ENCODE measurements around the gene CCDC195. TPM values are rescaled to one million over a fixed set of nuclear protein-coding genes. Genes with fewer than 3 reads are reported as not detected.
"Not testable (repeated sequence)": the region's sequence is repeated elsewhere in the genome, so short reads cannot be mapped to it uniquely, and the experiment has no call there.

Gene CCDC195
- total RNA-seq, 1 donor from 2014 or later, result not detected

- no peak overlapping the region for H3K4me3 ChIP-seq
- DNase-seq (no peak), ATAC-seq (no peak)
- H3K27ac ChIP-seq, result no peak overlapping the region
- intact Hi-C loops (cut with DNase I), result no loop called here
- H3K4me1 ChIP-seq, result no peaks in the 10 kb centered on the region
- H3K36me3 ChIP-seq, result no peaks in the 10 kb centered on the region
- no peaks in the 10 kb centered on the region for H3K27me3 ChIP-seq (ENCODE audit: low read depth)
- H3K9me3 ChIP-seq, result no peaks in the 10 kb centered on the region
- no peak for TF ChIP-seq CTCF (IDR thresholded peaks at IDR 0.05)
Measured at GRCh38 chr2:224671731-224672130, 44.4 kb downstream of the CCDC195 start.

- Histone ChIP-seq H3K36me3 (no peaks in the 10 kb centered on the region), H3K4me3 (no peak overlapping the region), H3K27ac (no peak overlapping the region), H3K9me3 (no peaks in the 10 kb centered on the region), H3K27me3 (ENCODE audit: low read depth) (no peaks in the 10 kb centered on the region), H3K4me1 (no peaks in the 10 kb centered on the region)
- no peak for DNase-seq
- no peak for ATAC-seq
- intact Hi-C loops (cut with DNase I), result no loop called here
- TF ChIP-seq CTCF (IDR thresholded peaks at IDR 0.05), result no peak
Measured at GRCh38 chr2:224670203-224670602, 46.0 kb downstream of the CCDC195 start.

- H3K4me1 ChIP-seq, result no peaks in the 10 kb centered on the region
- no peak overlapping the region for H3K4me3 ChIP-seq
- no peaks in the 10 kb centered on the region for H3K9me3 ChIP-seq
- DNase-seq (no peak), ATAC-seq (no peak)
- H3K27me3 ChIP-seq (ENCODE audit: low read depth), result no peaks in the 10 kb centered on the region
- intact Hi-C loops (cut with DNase I), result no loop called here
- H3K36me3 ChIP-seq, result no peaks in the 10 kb centered on the region
- no peak for TF ChIP-seq CTCF (IDR thresholded peaks at IDR 0.05)
- no peak overlapping the region for H3K27ac ChIP-seq
Measured at GRCh38 chr2:224669449-224669848, 46.7 kb downstream of the CCDC195 start.

GRCh38 chr2:224668123-224668909, 47.8 kb downstream of the CCDC195 start:
- Histone ChIP-seq H3K4me3 (no peak overlapping the region), H3K4me1 (no peaks in the 10 kb centered on the region), H3K36me3 (no peaks in the 10 kb centered on the region), H3K9me3 (peaks cover 2% of the 10 kb centered on the region), H3K27me3 (ENCODE audit: low read depth) (no peaks in the 10 kb centered on the region), H3K27ac (no peak overlapping the region)
- no peak for TF ChIP-seq CTCF (IDR thresholded peaks at IDR 0.05)
- intact Hi-C loops (cut with DNase I), result no loop called here
- DNase-seq (no peak), ATAC-seq (no peak)

- H3K27ac ChIP-seq, result no peak overlapping the region
- ATAC-seq (no peak), DNase-seq (no peak)
- no peak for TF ChIP-seq CTCF (IDR thresholded peaks at IDR 0.05)
- H3K4me3 ChIP-seq, result no peak overlapping the region
- no peaks in the 10 kb centered on the region for H3K36me3 ChIP-seq
- H3K9me3 ChIP-seq, result peaks cover 7% of the 10 kb centered on the region
- no peaks in the 10 kb centered on the region for H3K27me3 ChIP-seq (ENCODE audit: low read depth)
- H3K4me1 ChIP-seq, result no peaks in the 10 kb centered on the region
- intact Hi-C loops (cut with DNase I), result no loop called here
Measured at GRCh38 chr2:224666951-224667553, 49.1 kb downstream of the CCDC195 start.

- H3K27ac ChIP-seq; H3K9me3 ChIP-seq; DNase-seq; H3K27me3 ChIP-seq (ENCODE audit: low read depth); intact Hi-C loops (cut with DNase I); H3K36me3 ChIP-seq; ATAC-seq; H3K4me3 ChIP-seq; H3K4me1 ChIP-seq: not testable (repeated sequence)
Measured at GRCh38 chr2:224663322-224663721, 52.8 kb downstream of the CCDC195 start.

GRCh38 chr2:224661708-224662107, 54.5 kb downstream of the CCDC195 start:
- H3K27ac ChIP-seq; H3K36me3 ChIP-seq; H3K4me3 ChIP-seq; intact Hi-C loops (cut with DNase I); H3K4me1 ChIP-seq; H3K9me3 ChIP-seq; DNase-seq; H3K27me3 ChIP-seq (ENCODE audit: low read depth); ATAC-seq: not testable (repeated sequence)
